Osteoblast (primary cell): ENCODE data around the gene RASAL2. TPM values are rescaled to one million over a fixed set of nuclear protein-coding genes. Genes with fewer than 3 reads are reported as not detected.

Source experiments
- DNase-seq: peaks from one replicate; pipeline ENCODE4 v3.0.0; 2011; ENCODE audit warnings: low spot score, mixed read lengths; ENCODE audit not compliant: insufficient read length; ENCODE audit errors: missing footprints
- H2AFZ ChIP-seq: 2 replicates; pipeline ENCODE4 v1.6.0; 2011; ENCODE audit warnings: mild to moderate bottlenecking, low read length
- H3K27ac ChIP-seq: 2 replicates; pipeline ENCODE4 v1.5.1; 2011; ENCODE audit warnings: mild to moderate bottlenecking, low read depth, low read length, moderate library complexity
- H3K27me3 ChIP-seq: 2 replicates; pipeline ENCODE4 v1.6.0; 2012; ENCODE audit warnings: mild to moderate bottlenecking, control low read depth, inconsistent platforms, low read length, moderate library complexity; ENCODE audit not compliant: insufficient read depth
- H3K36me3 ChIP-seq: 2 replicates; pipeline ENCODE4 v1.5.1; 2011; ENCODE audit warnings: mild to moderate bottlenecking, low read length, control low read depth, moderate library complexity; ENCODE audit not compliant: insufficient read depth
- H3K4me1 ChIP-seq: 2 replicates; pipeline ENCODE4 v1.5.1; 2011; ENCODE audit warnings: mild to moderate bottlenecking, low read length, control low read depth, moderate library complexity; ENCODE audit not compliant: insufficient read depth
- H3K4me2 ChIP-seq: 2 replicates; pipeline ENCODE4 v1.6.0; 2011; ENCODE audit warnings: mild to moderate bottlenecking, low read length; ENCODE audit not compliant: insufficient read depth
- H3K4me3 ChIP-seq: fragments of 200-600 bp; sonication (generic); 3 replicates; pipeline ENCODE4 v1.5.1; 2012; ENCODE audit warnings: mild to moderate bottlenecking, low read length, inconsistent platforms; ENCODE audit not compliant: insufficient read depth
- H3K79me2 ChIP-seq: 2 replicates; pipeline ENCODE4 v1.6.0; 2012; ENCODE audit warnings: mild to moderate bottlenecking, low read length, control low read depth, inconsistent platforms; ENCODE audit not compliant: insufficient read depth
- H3K9me3 ChIP-seq: 2 replicates; pipeline ENCODE4 v1.5.1; 2011; ENCODE audit warnings: low read depth, low read length, control low read depth
- H4K20me1 ChIP-seq: 2 replicates; pipeline ENCODE4 v1.6.0; 2012; ENCODE audit warnings: mild to moderate bottlenecking, low read length, control low read depth; ENCODE audit not compliant: insufficient read depth
- total RNA-seq: library from RNA; depleted of rRNA; stranded (reverse); fragments of >200 nt; gene quantifications from 2 replicates; pipeline ENCODE4 v1.2.3, GENCODE V29; 2012
- TF ChIP-seq, protein P1 (sequence below): IDR thresholded peaks from 2 replicates; pipeline ENCODE4 v1.5.1; 2011; ENCODE audit warnings: mild to moderate bottlenecking, low read depth, low read length, moderate library complexity; ENCODE audit errors: extremely low read depth

The RASAL2 gene
- total RNA-seq, 1 donor, result 59.4 TPM

DNA sequence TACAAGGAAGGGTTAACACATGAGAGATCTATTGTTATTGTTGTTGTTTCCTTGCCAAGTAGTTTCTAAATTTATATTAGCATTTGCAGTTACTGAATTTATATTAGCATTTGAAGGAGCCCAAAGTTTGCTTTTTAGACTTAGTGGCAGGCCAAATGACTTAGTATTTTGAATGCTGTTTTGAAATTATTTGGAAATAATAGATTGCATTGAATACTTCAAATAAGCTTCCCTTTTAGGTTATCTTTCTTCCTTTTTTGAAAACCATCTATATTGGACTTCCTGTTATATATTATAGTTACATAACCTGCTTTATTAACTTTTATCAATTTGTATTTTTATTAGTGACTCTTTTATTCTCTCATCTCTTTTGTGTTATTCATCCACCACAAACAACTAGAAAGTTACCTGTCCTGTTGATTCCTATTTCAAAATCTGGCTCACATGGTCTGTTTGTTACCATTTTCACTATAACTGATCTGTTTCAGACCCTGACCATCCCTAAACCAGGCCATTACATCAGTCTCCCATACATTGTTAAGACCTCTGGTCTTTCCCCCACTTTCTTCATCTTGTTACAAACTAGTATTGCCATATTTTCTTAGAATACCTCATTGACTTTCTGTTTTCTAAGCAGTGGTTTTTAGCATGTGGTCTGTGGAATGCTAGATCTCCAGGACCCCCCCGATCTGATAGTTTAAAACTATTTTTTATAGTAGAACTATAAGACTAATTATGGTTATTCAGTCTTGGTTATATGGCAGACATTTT, 185.2 kb downstream of the RASAL2 start:
- Histone ChIP-seq H3K9me3 (no peaks in the 10 kb centered on the region), H3K4me2 (no peak overlapping the region), H2AFZ (no peak overlapping the region), H3K27me3 (no peaks in the 10 kb centered on the region), H4K20me1 (no peaks in the 10 kb centered on the region), H3K36me3 (peaks cover 8% of the 10 kb centered on the region), H3K4me1 (peaks cover 35% of the 10 kb centered on the region), H3K27ac (no peak overlapping the region), H3K4me3 (no peak overlapping the region), H3K79me2 (peaks cover 79% of the 10 kb centered on the region)
- no peak for DNase-seq
- TF ChIP-seq, protein P1, sequence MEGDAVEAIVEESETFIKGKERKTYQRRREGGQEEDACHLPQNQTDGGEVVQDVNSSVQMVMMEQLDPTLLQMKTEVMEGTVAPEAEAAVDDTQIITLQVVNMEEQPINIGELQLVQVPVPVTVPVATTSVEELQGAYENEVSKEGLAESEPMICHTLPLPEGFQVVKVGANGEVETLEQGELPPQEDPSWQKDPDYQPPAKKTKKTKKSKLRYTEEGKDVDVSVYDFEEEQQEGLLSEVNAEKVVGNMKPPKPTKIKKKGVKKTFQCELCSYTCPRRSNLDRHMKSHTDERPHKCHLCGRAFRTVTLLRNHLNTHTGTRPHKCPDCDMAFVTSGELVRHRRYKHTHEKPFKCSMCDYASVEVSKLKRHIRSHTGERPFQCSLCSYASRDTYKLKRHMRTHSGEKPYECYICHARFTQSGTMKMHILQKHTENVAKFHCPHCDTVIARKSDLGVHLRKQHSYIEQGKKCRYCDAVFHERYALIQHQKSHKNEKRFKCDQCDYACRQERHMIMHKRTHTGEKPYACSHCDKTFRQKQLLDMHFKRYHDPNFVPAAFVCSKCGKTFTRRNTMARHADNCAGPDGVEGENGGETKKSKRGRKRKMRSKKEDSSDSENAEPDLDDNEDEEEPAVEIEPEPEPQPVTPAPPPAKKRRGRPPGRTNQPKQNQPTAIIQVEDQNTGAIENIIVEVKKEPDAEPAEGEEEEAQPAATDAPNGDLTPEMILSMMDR, result no peak

DNA sequence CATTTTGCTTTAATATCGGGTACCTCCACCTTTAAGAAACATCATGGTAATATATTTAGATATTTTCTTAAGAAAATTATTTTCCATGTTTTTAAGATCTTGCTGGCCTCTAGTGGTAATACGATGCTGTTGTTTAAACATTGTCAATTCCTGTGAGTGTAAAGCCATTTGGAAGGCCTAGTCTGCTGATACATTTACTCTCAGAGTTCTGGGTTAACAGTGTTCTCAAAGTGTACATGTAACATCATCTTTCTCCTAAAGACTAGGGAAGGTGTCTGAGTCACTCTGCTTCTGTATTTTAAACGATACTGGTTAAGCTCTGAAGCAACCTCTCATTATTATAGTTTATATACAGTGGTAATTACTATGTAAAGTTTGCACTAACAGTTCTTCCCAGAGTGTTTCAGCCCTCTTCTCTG, 189.1 kb downstream of the RASAL2 start:
- TF ChIP-seq, protein P1, result peak; percentile 76

DNA sequence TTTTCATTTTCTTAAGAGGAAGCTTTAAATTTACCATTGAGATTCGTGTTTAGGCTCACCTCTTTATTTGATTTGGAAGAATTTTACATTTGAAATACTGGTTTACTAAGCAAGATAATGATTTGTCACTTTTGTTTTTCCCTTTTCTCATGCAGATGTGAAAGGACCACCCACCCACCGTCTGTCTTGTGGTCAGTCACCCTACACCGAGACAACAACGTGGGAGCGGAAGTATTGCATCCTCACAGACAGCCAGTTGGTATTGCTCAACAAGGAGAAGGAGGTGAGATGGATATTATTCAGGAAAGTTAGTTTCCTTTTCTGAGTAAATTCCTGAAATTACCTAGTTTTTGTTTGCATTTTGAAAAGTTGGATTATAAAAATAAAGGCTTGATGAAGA, 189.5 kb downstream of the RASAL2 start:
- H4K20me1 ChIP-seq, result no peaks in the 10 kb centered on the region
- H3K79me2 ChIP-seq, result peaks cover 48% of the 10 kb centered on the region
- H3K4me2 ChIP-seq, result no peak overlapping the region
- peaks cover 27% of the 10 kb centered on the region for H3K36me3 ChIP-seq
- H3K27me3 ChIP-seq, result no peaks in the 10 kb centered on the region
- peak overlapping the region; percentile 9 for H3K27ac ChIP-seq
- no peaks in the 10 kb centered on the region for H3K9me3 ChIP-seq
- TF ChIP-seq, protein P1, result no peak
- H2AFZ ChIP-seq, result no peak overlapping the region
- peaks cover 23% of the 10 kb centered on the region for H3K4me1 ChIP-seq
- DNase-seq, result no peak
- H3K4me3 ChIP-seq, result no peak overlapping the region

More for the DNA sequence above, 189.1 kb downstream of the RASAL2 start:
- Histone ChIP-seq H3K27me3 (no peaks in the 10 kb centered on the region), H3K9me3 (no peaks in the 10 kb centered on the region), H3K36me3 (peaks cover 27% of the 10 kb centered on the region), H3K4me2 (no peak overlapping the region), H2AFZ (no peak overlapping the region), H4K20me1 (no peaks in the 10 kb centered on the region), H3K4me1 (peaks cover 23% of the 10 kb centered on the region), H3K4me3 (no peak overlapping the region), H3K27ac (peak overlapping the region; percentile 9), H3K79me2 (peaks cover 53% of the 10 kb centered on the region)
- DNase-seq, result no peak

DNA sequence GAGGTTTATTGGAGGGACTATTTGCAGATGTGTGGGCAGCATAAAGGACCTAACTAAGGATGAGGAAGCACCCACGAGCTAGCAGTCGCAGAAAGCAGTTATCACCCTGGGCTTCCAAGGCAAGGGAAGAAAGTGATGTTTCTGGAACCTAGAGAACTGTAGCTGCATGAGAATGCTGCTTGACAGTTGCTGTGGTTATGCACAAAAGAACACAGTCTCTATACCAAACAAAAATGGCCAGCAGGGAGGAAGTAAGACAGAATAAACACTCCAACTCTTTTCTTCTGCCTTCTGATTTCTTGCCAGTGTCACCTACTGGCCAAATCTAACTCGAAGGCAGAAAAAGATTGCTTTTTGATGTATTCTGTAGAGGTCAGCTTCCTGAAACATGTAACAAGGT, 190.2 kb downstream of the RASAL2 start:
- Histone ChIP-seq H3K9me3 (no peaks in the 10 kb centered on the region), H3K27me3 (no peaks in the 10 kb centered on the region), H3K4me2 (no peak overlapping the region), H3K27ac (peak overlapping the region; percentile 9), H3K79me2 (peaks cover 44% of the 10 kb centered on the region), H3K36me3 (peaks cover 27% of the 10 kb centered on the region), H3K4me1 (peaks cover 23% of the 10 kb centered on the region), H4K20me1 (no peaks in the 10 kb centered on the region), H3K4me3 (no peak overlapping the region), H2AFZ (no peak overlapping the region)
- TF ChIP-seq, protein P1, result no peak
- no peak for DNase-seq
